Ovary (tissue), 3 donors: ENCODE data around the gene ASF1B.

Source experiments
- CTCF ChIP-seq, 3 donors: fragments of 450-650 bp in 2 of 3; fragments of 200-600 bp in 1 of 3; IDR thresholded peaks; one replicate each; pipeline versions ENCODE4 v1.5.1 to v1.8.0; 2016 to 2022; ENCODE audit warnings: antibody characterized with exemption in 3 of 3, mild to moderate bottlenecking in 1 of 3
- POLR2A ChIP-seq: fragments of 450-650 bp; IDR thresholded peaks from one replicate; pipeline ENCODE4 v1.6.1; 2017; ENCODE audit warnings: antibody characterized with exemption, mild to moderate bottlenecking, moderate library complexity
- donor health status: DM: no; HTN: no; CAD: no.

GRCh38 chr19:14162871-14163297 is 26.5 kb upstream of the ASF1B start:
- TF ChIP-seq CTCF (IDR thresholded peaks at IDR 0.05) (no peak), POLR2A (no peak)
